HEK293T (cell line): ENCODE data around the gene TMA7B.

Experiments
- CTCF ChIA-PET: fragments of 350-600 bp; formaldehyde crosslinking; extraction: SDS; loops from one replicate; lab custom pipeline; 2021; ENCODE audit warnings: antibody characterized with exemption, inconsistent platforms; lab: Yijun Ruan, JAX
- POLR2A ChIA-PET: fragments of 350-600 bp; formaldehyde crosslinking; extraction: SDS; loops from one replicate; lab custom pipeline; 2020; ENCODE audit warnings: antibody characterized with exemption, inconsistent platforms; lab: Yijun Ruan, JAX
- DNase-seq: peaks from one replicate; pipeline ENCODE4 v3.0.0; 2012; ENCODE audit warnings: mixed read lengths; ENCODE audit errors: extremely low spot score
- ARNT ChIP-seq: fragments of 450-650 bp; IDR thresholded peaks from 2 replicates; pipeline ENCODE4 v1.6.1; 2017; ENCODE audit warnings: mild to moderate bottlenecking
- BHLHE40 ChIP-seq: fragments of 450-650 bp; IDR thresholded peaks from 2 replicates; pipeline ENCODE4 v1.6.1; 2016; ENCODE audit warnings: mild to moderate bottlenecking, moderate library complexity, borderline replicate concordance
- CTBP1 ChIP-seq: fragments of 450-650 bp; IDR thresholded peaks from 2 replicates; pipeline ENCODE4 v1.6.1; 2016; ENCODE audit warnings: borderline replicate concordance
- ELF4 ChIP-seq: fragments of 450-650 bp; IDR thresholded peaks from 2 replicates; pipeline ENCODE4 v1.6.1; 2017; ENCODE audit warnings: antibody characterized with exemption
- FOXA1 ChIP-seq: fragments of 450-650 bp; IDR thresholded peaks from 2 replicates; pipeline ENCODE4 v1.6.1; 2016; ENCODE audit warnings: mild to moderate bottlenecking
- FOXK2 ChIP-seq: fragments of 450-650 bp; IDR thresholded peaks from 2 replicates; pipeline ENCODE4 v1.6.1; 2016; ENCODE audit warnings: mild to moderate bottlenecking
- FOXM1 ChIP-seq: fragments of 450-650 bp; IDR thresholded peaks from 2 replicates; pipeline ENCODE4 v1.6.1; 2017; ENCODE audit warnings: mild to moderate bottlenecking, borderline replicate concordance
- HDGF ChIP-seq: fragments of 450-650 bp; IDR thresholded peaks from 2 replicates; pipeline ENCODE4 v1.6.1; 2017; ENCODE audit warnings: antibody characterized with exemption, borderline replicate concordance
- L3MBTL2 ChIP-seq: fragments of 450-650 bp; conservative IDR thresholded peaks from 2 replicates; pipeline ENCODE4 v1.6.1; 2016; ENCODE audit warnings: mild to moderate bottlenecking
- LEF1 ChIP-seq: fragments of 450-650 bp; IDR thresholded peaks from 2 replicates; pipeline ENCODE4 v1.6.1; 2017; ENCODE audit warnings: mild to moderate bottlenecking, borderline replicate concordance
- NFRKB ChIP-seq: fragments of 450-650 bp; IDR thresholded peaks from 2 replicates; pipeline ENCODE4 v1.6.1; 2016; ENCODE audit warnings: mild to moderate bottlenecking, moderate library complexity
- SP1 ChIP-seq: fragments of 450-650 bp; IDR thresholded peaks from 2 replicates; pipeline ENCODE4 v1.6.1; 2017
- SUZ12 ChIP-seq: fragments of 450-650 bp; IDR thresholded peaks from 2 replicates; pipeline ENCODE4 v1.6.1; 2016; ENCODE audit warnings: mild to moderate bottlenecking
- TARDBP ChIP-seq: fragments of 450-650 bp; IDR thresholded peaks from 2 replicates; pipeline ENCODE4 v1.6.1; 2016
- ZNF384 ChIP-seq: fragments of 450-650 bp; IDR thresholded peaks from 2 replicates; pipeline ENCODE4 v1.6.1; 2016
- TF ChIP-seq, protein P1 (sequence below): fragments of 450-650 bp; IDR thresholded peaks from 2 replicates; pipeline ENCODE4 v1.6.1; 2016

TMA7B gene

DNA sequence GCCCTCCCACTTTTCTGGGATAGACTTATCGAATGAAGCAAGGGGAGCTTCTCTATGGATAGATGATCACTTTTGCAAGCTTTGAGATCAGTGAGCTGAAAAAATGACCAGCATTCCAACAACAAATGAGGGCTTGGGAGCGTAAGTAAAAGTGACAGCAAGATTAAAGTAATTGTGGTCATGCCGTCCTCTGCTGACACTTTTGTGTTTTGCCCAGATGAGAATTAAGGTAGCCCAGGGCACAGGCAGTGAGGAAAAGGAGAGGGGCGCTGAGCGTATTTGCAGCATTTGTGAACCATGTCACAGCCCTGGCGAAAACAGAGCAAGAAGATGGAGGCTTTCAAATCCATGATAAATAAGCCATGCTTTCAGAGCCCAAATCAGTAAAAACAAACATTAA is 24.6 kb upstream of the TMA7B start:
- CTCF ChIA-PET = interaction anchor here (0.6 to 0.9 kb wide), 2 partner anchors 89 to 209 kb away, joined by 3 read pairs; no protein-coding TSS in a partner anchor
- POLR2A ChIA-PET = no interaction called here
- DNase-seq = no peak
- no peak for TF ChIP-seq FOXA1
- TF ChIP-seq, protein P1, sequence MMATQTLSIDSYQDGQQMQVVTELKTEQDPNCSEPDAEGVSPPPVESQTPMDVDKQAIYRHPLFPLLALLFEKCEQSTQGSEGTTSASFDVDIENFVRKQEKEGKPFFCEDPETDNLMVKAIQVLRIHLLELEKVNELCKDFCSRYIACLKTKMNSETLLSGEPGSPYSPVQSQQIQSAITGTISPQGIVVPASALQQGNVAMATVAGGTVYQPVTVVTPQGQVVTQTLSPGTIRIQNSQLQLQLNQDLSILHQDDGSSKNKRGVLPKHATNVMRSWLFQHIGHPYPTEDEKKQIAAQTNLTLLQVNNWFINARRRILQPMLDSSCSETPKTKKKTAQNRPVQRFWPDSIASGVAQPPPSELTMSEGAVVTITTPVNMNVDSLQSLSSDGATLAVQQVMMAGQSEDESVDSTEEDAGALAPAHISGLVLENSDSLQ = no peak
- TF ChIP-seq NFRKB = no peak

- ChIA-PET POLR2A (no interaction called here), CTCF (interaction anchor here (0.6 kb wide), 1 partner anchor 1655 kb away, joined by 3 read pairs; no protein-coding TSS in a partner anchor)
- TF ChIP-seq ZNF384 (no peak), ELF4 (no peak), FOXM1 (no peak), TARDBP (no peak), SP1 (no peak), FOXA1 (no peak), LEF1 (no peak), BHLHE40 (no peak), NFRKB (no peak), HDGF (no peak), SUZ12 (no peak), ARNT (no peak), L3MBTL2 (no peak), CTBP1 (no peak), FOXK2 (no peak)
- TF ChIP-seq, protein P1 = no peak
- DNase-seq = no peak
Observed at GRCh38 chr22:39936523-39937145, 23.6 kb upstream of the TMA7B start.

DNA sequence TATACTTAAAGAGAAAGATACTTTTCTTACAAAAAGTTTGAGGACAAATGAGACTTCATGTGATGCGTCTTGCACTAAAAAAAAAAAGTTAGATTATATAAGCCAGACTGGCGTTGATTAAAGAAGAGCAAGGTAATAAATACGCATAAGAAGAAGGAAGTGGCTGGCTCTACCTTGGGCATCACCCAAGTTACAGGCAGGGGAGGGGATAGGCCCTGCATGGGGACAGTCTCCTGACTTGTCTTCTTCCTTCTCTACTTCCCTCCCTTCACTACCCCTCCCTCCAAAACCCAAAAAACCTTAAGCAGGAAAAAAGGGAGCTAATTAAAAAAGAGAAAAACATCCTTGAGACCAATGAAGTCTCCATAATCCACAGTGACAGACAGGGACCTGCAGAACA is 22.3 kb upstream of the TMA7B start:
- CTCF ChIA-PET = interaction anchor here (1.2 kb wide), 1 partner anchor 11 kb away, joined by 3 read pairs; no protein-coding TSS in a partner anchor
- POLR2A ChIA-PET = no interaction called here
- no peak for DNase-seq
- TF ChIP-seq SP1 = no peak
- no peak for TF ChIP-seq SUZ12
- TF ChIP-seq ARNT = no peak
- TF ChIP-seq LEF1 = no peak
- TF ChIP-seq HDGF = no peak
- TF ChIP-seq FOXM1 = no peak
- TF ChIP-seq BHLHE40 = no peak
- TF ChIP-seq NFRKB = no peak
- TF ChIP-seq, protein P1 = no peak
- no peak for TF ChIP-seq ZNF384
- no peak for TF ChIP-seq CTBP1
- TF ChIP-seq TARDBP = no peak
- TF ChIP-seq FOXK2 = no peak
- TF ChIP-seq L3MBTL2 = no peak
- TF ChIP-seq ELF4 = no peak
- no peak for TF ChIP-seq FOXA1

- TF ChIP-seq FOXK2 (no peak), SUZ12 (no peak), LEF1 (no peak), CTBP1 (no peak), L3MBTL2 (no peak), SP1 (no peak), ELF4 (no peak), HDGF (no peak)
- POLR2A ChIA-PET = no interaction called here
- CTCF ChIA-PET = no interaction called here
- no peak for DNase-seq
Observed at GRCh38 chr22:39938509-39939111, 21.6 kb upstream of the TMA7B start.

- ChIA-PET POLR2A (no interaction called here), CTCF (no interaction called here)
- DNase-seq = no peak
- TF ChIP-seq ARNT (no peak), L3MBTL2 (no peak), FOXK2 (no peak), FOXM1 (no peak), BHLHE40 (no peak)
Observed at GRCh38 chr22:39939830-39940229, 20.4 kb upstream of the TMA7B start.

DNA sequence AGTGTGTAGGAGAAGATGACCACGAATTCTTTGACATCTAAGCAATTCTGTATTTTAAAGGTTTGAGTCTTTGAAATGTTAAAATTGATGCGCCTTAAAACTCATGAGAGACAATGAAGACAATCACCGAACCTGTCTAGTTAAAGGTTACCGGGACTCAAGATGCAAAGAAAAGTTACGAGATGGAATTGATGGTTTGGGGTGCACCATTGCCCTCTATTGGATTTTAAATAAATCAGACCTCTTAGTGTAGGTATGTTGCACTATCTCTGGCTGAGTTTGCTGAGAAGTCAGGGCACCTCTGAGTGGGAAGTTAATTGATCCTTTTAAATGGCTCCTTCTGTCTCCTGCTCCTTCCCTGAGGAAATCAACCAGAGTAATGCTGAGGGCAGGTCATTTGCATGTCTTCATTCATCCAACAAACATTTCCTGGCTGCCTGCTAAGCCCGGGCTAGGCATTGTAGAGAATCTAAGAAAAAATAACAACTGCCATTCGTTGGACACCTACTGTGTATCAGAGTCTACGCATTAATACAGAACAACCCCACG is 19.4 kb upstream of the TMA7B start:
- DNase-seq = no peak
- POLR2A ChIA-PET = no interaction called here
- CTCF ChIA-PET = no interaction called here
- TF ChIP-seq FOXM1 (no peak), SP1 (no peak), HDGF (no peak)
